ENCODE data around the gene NUPR2. TPM values are rescaled to one million over a fixed set of nuclear protein-coding genes. Genes with fewer than 3 reads are reported as not detected.
A peak's percentile ranks its signal among the peaks of the same experiment; 100 is the strongest.
"Not testable (repeated sequence)": the region's sequence is repeated elsewhere in the genome, so short reads cannot be mapped to it uniquely, and the experiment has no call there.

The NUPR2 gene
- total and polyA plus RNA-seq, 7 donors = not detected

GRCh38 chr7:56086761-56087160 lies 29.5 kb downstream of the NUPR2 start:
- H3K27ac ChIP-seq = peak overlapping the region; percentile 7
- TF ChIP-seq CTCF (IDR thresholded peaks at IDR 0.05) = no peak
- no peak overlapping the region for H3K4me3 ChIP-seq
- intact Hi-C loops (cut with DNase I) = no loop called here
- peaks cover 52% of the 10 kb centered on the region for H3K4me1 ChIP-seq
- H3K36me3 ChIP-seq (ENCODE audit: insufficient read depth in 1 of 2, low read depth in 1 of 2) = peaks cover 0 to 46% of the 10 kb centered on the region in 2 donors
- no peaks in the 10 kb centered on the region for H3K9me3 ChIP-seq
- 83 to 89% (median 84%) methylated on average over 7 of the region's 7 CpGs for WGBS, 3 donors
- ATAC-seq = no peak
- H3K27me3 ChIP-seq (ENCODE audit: insufficient read depth in 3 of 3, low read length in 2 of 3) = no peaks in the 10 kb centered on the region
- no peak for DNase-seq

DNA sequence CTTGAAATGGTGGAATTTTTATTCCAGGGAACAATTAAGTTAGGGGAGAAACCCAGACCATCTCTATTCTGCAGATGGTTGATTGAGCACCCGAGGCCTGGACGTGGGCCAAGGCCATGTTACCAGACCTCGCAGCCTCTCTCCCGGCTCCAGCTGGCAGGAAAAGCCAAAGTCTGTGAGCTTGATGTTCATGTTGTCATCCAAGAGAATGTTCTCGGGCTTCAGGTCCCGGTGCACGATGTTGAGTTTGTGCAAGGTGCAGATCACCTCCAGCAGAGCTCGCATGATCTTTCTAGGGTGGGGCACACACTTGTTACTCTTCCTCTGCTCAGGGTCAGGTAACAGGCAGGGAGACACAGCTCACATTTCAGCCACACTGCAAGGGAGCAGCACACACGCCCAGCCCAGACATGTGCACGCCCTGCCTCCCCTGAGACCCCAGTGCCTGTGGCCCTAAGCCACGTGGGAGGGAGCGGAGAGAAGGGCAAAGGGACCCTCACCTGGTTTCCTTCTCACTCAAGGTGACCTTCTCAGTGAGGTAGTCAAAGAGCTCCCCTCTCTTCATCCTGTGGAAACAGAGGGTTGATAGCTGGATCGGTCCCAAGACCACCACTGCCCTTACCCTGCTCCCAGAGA lies 32.9 kb downstream of the NUPR2 start:
- Histone ChIP-seq H3K27me3 (ENCODE audit: insufficient read depth in 3 of 3, low read length in 2 of 3) (no peaks in the 10 kb centered on the region), H3K36me3 (ENCODE audit: insufficient read depth in 1 of 2, low read depth in 1 of 2) (peaks cover 0 to 45% of the 10 kb centered on the region in 2 donors), H3K4me1 (peaks cover 60% of the 10 kb centered on the region), H3K9me3 (no peaks in the 10 kb centered on the region), H3K4me3 (no peak overlapping the region), H3K27ac (peak overlapping the region; percentile 65)
- WGBS, 3 donors = 15 to 17% (median 17%) methylated on average over 13 of the region's 13 CpGs
- DNase-seq (peak; percentile 71 to 88), ATAC-seq (peak; percentile 45 to 61 (median 56))
- intact Hi-C loops (cut with DNase I) = no loop called here
- TF ChIP-seq CTCF (IDR thresholded peaks at IDR 0.05) = no peak

DNA sequence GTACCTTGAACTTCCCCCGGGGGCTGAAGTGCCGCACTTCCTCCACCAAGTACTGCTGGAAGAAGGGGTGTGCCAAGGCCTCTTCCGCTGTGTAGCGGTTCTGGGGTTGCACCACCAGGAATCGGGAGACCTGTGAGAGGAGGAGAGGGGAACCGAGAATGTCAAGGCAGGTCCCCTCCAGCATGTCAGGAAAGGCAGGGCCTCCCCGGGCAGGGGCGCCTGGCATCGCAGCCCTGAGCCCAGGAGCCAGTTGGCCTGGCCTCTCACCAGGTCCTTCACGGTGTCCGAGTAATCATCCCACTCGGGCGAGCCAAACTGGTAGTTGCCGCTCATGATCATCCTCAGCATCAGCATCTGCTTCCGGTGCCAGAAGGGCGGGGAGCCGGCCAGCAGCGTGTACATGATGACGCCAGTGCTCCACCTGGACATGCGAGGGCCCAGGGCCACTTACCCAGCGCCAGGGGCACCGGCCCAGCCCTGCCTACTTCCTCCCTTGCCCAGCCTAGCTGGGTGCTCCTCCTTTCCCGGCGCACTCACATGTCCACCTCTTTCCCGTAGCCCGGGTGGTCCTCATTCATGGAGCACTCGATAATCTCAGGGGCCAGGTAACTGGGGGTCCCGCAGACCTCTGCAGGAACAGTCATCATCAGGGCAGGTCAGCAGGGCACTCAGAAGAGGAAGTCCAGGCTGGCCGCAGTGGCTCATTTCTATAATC lies 34.4 kb downstream of the NUPR2 start:
- intact Hi-C loops (cut with DNase I) = no loop called here
- peak; percentile 49 to 80 for DNase-seq
- 40 to 66% (median 43%) methylated on average over 27 to 29 of the region's 29 CpGs for WGBS, 3 donors
- peak overlapping the region; percentile 65 for H3K27ac ChIP-seq
- H3K9me3 ChIP-seq = no peaks in the 10 kb centered on the region
- H3K36me3 ChIP-seq (ENCODE audit: insufficient read depth in 1 of 2, low read depth in 1 of 2) = peaks cover 0 to 33% of the 10 kb centered on the region in 2 donors
- H3K27me3 ChIP-seq (ENCODE audit: insufficient read depth in 3 of 3, low read length in 2 of 3) = no peaks in the 10 kb centered on the region
- peaks cover 62% of the 10 kb centered on the region for H3K4me1 ChIP-seq
- no peak for TF ChIP-seq CTCF (IDR thresholded peaks at IDR 0.05)
- no peak overlapping the region for H3K4me3 ChIP-seq
- ATAC-seq = peak; percentile 30 to 60 (median 44)

GRCh38 chr7:56080726-56081435 lies 35.3 kb downstream of the NUPR2 start:
- Histone ChIP-seq H3K27ac (peak overlapping the region; percentile 74), H3K36me3 (ENCODE audit: insufficient read depth in 1 of 2, low read depth in 1 of 2) (peaks cover 0 to 31% of the 10 kb centered on the region in 2 donors), H3K4me1 (peaks cover 62% of the 10 kb centered on the region)
- DNase-seq; H3K4me3 ChIP-seq; H3K9me3 ChIP-seq; ATAC-seq; intact Hi-C loops (cut with DNase I); H3K27me3 ChIP-seq (ENCODE audit: insufficient read depth in 3 of 3, low read length in 2 of 3): not testable (repeated sequence)
- 74 to 88% (median 80%) methylated on average over 28 of the region's 28 CpGs for WGBS, 3 donors
